ENCODE results near the gene EFHD2.

DNA sequence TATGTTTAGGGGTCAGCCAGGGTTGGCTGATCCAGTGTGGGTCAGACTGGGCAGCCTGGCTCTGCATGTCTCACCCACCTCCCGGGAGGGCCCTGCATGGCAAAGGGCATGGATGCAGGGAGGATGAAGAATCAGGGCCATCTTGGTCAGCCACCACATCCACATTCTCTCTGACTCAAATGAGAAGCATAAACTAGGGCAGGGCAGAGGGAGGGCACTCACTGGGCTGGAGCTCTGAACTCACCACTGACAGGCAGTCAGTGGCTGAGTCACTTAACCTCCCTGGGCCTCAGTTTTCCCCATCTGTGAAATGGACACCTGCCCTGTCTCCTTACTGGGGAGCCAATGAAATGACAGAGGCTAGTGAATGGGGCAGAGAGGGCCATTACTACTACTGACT lies 42.5 kb downstream of the EFHD2 start:
- TF ChIP-seq, protein P1, sequence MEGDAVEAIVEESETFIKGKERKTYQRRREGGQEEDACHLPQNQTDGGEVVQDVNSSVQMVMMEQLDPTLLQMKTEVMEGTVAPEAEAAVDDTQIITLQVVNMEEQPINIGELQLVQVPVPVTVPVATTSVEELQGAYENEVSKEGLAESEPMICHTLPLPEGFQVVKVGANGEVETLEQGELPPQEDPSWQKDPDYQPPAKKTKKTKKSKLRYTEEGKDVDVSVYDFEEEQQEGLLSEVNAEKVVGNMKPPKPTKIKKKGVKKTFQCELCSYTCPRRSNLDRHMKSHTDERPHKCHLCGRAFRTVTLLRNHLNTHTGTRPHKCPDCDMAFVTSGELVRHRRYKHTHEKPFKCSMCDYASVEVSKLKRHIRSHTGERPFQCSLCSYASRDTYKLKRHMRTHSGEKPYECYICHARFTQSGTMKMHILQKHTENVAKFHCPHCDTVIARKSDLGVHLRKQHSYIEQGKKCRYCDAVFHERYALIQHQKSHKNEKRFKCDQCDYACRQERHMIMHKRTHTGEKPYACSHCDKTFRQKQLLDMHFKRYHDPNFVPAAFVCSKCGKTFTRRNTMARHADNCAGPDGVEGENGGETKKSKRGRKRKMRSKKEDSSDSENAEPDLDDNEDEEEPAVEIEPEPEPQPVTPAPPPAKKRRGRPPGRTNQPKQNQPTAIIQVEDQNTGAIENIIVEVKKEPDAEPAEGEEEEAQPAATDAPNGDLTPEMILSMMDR (conservative IDR thresholded peaks at IDR 0.05 in 1 of 2, IDR thresholded peaks at IDR 0.05 in 1 of 2; ENCODE audit: low read depth in 1 of 2, low read length in 2 of 2): no peak
- no peak for TF ChIP-seq EZH2 (IDR thresholded peaks at IDR 0.05; ENCODE audit: low read length, missing control alignments)

All from fibroblast of lung (primary cell).